M059J (cell line): ENCODE measurements around the gene PLOD2. TPM values are rescaled to one million over a fixed set of nuclear protein-coding genes. Genes with fewer than 3 reads are reported as not detected.

Experiments
- DNase-seq: peaks from one replicate; pipeline ENCODE4 v3.0.0-alpha.2; 2012; ENCODE audit warnings: low read depth
- total RNA-seq: library from RNA; depleted of rRNA; stranded (reverse); fragments of >200 nt; shearing (Covaris generic); gene quantifications from 2 replicates; pipeline ENCODE4 v1.2.3, GENCODE V29; 2014

PLOD2 gene
- total RNA-seq, 1 experiment from 2014 or later = 344 TPM

GRCh38 chr3:146100180-146100579, 60.8 kb downstream of the PLOD2 start:
- DNase-seq = no peak

- DNase-seq = no peak
Measured at GRCh38 chr3:146099316-146099715, 61.7 kb downstream of the PLOD2 start.

GRCh38 chr3:146093896-146094295, 67.1 kb downstream of the PLOD2 start:
- DNase-seq = no peak

GRCh38 chr3:146092230-146092629, 68.8 kb downstream of the PLOD2 start:
- DNase-seq = peak; percentile 61

- no peak for DNase-seq
Measured at GRCh38 chr3:146091397-146091796, 69.6 kb downstream of the PLOD2 start.

GRCh38 chr3:146090521-146090920, 70.5 kb downstream of the PLOD2 start:
- DNase-seq = no peak

GRCh38 chr3:146088840-146089239, 72.1 kb downstream of the PLOD2 start:
- DNase-seq = no peak

GRCh38 chr3:146087116-146087515, 73.9 kb downstream of the PLOD2 start:
- DNase-seq = no peak

GRCh38 chr3:146086211-146086610, 74.8 kb downstream of the PLOD2 start:
- no peak for DNase-seq

- no peak for DNase-seq
Measured at GRCh38 chr3:146085678-146086077, 75.3 kb downstream of the PLOD2 start.

GRCh38 chr3:146080578-146080977, 80.4 kb downstream of the PLOD2 start:
- no peak for DNase-seq

GRCh38 chr3:146078031-146078430, 83.0 kb downstream of the PLOD2 start:
- DNase-seq = peak; percentile 72

- DNase-seq = peak; percentile 69
Measured at GRCh38 chr3:146077181-146077580, 83.8 kb downstream of the PLOD2 start.

GRCh38 chr3:146072824-146073223, 88.2 kb downstream of the PLOD2 start:
- peak; percentile 31 for DNase-seq

GRCh38 chr3:146072061-146072460, 88.9 kb downstream of the PLOD2 start:
- no peak for DNase-seq

- DNase-seq = no peak
Measured at GRCh38 chr3:146071632-146072031, 89.4 kb downstream of the PLOD2 start.

- peak; percentile 89 for DNase-seq
Measured at GRCh38 chr3:146067048-146067447, 93.9 kb downstream of the PLOD2 start.

GRCh38 chr3:146065573-146066006, 95.4 kb downstream of the PLOD2 start:
- peak; percentile 68 for DNase-seq

GRCh38 chr3:146058241-146058640, 102.7 kb downstream of the PLOD2 start:
- DNase-seq = no peak

- DNase-seq = peak; percentile 34
Measured at GRCh38 chr3:146052791-146053310, 108.1 kb downstream of the PLOD2 start.

GRCh38 chr3:146052056-146052790, 108.8 kb downstream of the PLOD2 start:
- DNase-seq = no peak

- no peak for DNase-seq
Measured at GRCh38 chr3:146050691-146051090, 110.3 kb downstream of the PLOD2 start.

GRCh38 chr3:146047485-146047884, 113.5 kb downstream of the PLOD2 start:
- no peak for DNase-seq

- DNase-seq = no peak
Measured at GRCh38 chr3:146044046-146044445, 116.9 kb downstream of the PLOD2 start.
